DND-41 (cell line): Measurements from ENCODE around the gene C5AR1.
"Not testable (repeated sequence)": the region's sequence is repeated elsewhere in the genome, so short reads cannot be mapped to it uniquely, and the experiment has no call there.

Source experiments
- ATAC-seq: fragments of 200-7000 bp; cut with Tn5 transposase; 3 replicates; pipeline ENCODE4 v1.9.1; 2021; ENCODE audit warnings: low read depth; ENCODE audit not compliant: insufficient read depth
- DNase-seq: peaks from one replicate; pipeline ENCODE4 v3.0.0-alpha.2; 2020
- H2AFZ ChIP-seq: 2 replicates; pipeline ENCODE4 v1.6.0; 2012; ENCODE audit warnings: low read depth, low read length
- H3K27ac ChIP-seq: 2 replicates; pipeline ENCODE4 v1.5.1; 2012; ENCODE audit warnings: low read length, inconsistent platforms
- H3K27me3 ChIP-seq: fragments of 200-600 bp; sonication (generic); 2 replicates; pipeline ENCODE4 v1.6.0; 2012; ENCODE audit warnings: low read length, mild to moderate bottlenecking, inconsistent platforms; ENCODE audit not compliant: insufficient read depth, poor library complexity
- H3K36me3 ChIP-seq: 2 replicates; pipeline ENCODE4 v1.5.1; 2012; ENCODE audit warnings: low read length, inconsistent platforms; ENCODE audit not compliant: insufficient read depth
- H3K4me1 ChIP-seq: 2 replicates; pipeline ENCODE4 v1.5.1; 2012; ENCODE audit warnings: mild to moderate bottlenecking, low read length; ENCODE audit not compliant: insufficient read depth
- H3K4me2 ChIP-seq: 2 replicates; pipeline ENCODE4 v1.6.0; 2012; ENCODE audit warnings: mild to moderate bottlenecking, moderate library complexity, low read length, inconsistent platforms; ENCODE audit not compliant: insufficient read depth
- H3K4me3 ChIP-seq, 2 experiments: fragments of 200-600 bp in 1 of 2; shearing (Covaris generic) in 1 of 2; 2 replicates each; pipeline ENCODE4 v1.5.1; 2012 to 2016; ENCODE audit warnings: inconsistent platforms in 2 of 2, low read length in 2 of 2, mild to moderate bottlenecking in 2 of 2, low read depth in 1 of 2, moderate library complexity in 1 of 2
- H3K79me2 ChIP-seq: 2 replicates; pipeline ENCODE4 v1.6.0; 2012; ENCODE audit warnings: low read length, inconsistent platforms; ENCODE audit not compliant: insufficient read depth
- H3K9ac ChIP-seq: 2 replicates; pipeline ENCODE4 v1.6.0; 2012; ENCODE audit warnings: low read depth, mild to moderate bottlenecking, inconsistent platforms, low read length, moderate library complexity
- H3K9me3 ChIP-seq: 2 replicates; pipeline ENCODE4 v1.5.1; 2012; ENCODE audit warnings: low read length, moderate library complexity, mild to moderate bottlenecking, inconsistent platforms; ENCODE audit not compliant: insufficient read depth, severe bottlenecking
- H4K20me1 ChIP-seq: 2 replicates; pipeline ENCODE4 v1.6.0; 2012; ENCODE audit warnings: low read length; ENCODE audit not compliant: insufficient read depth
- CTCF ChIP-seq: IDR thresholded peaks from 2 replicates; pipeline ENCODE4 v1.5.1; 2012; ENCODE audit warnings: borderline replicate concordance, low read length, moderate library complexity, mild to moderate bottlenecking; ENCODE audit not compliant: poor library complexity, severe bottlenecking; ENCODE audit errors: extremely low read depth
- EZH2 ChIP-seq: IDR thresholded peaks from 3 replicates; pipeline ENCODE4 v1.6.1; 2012; ENCODE audit warnings: borderline replicate concordance, low read depth, mild to moderate bottlenecking, moderate library complexity, low read length, inconsistent platforms; ENCODE audit not compliant: severe bottlenecking

The C5AR1 gene

GRCh38 chr19:47309608-47310007 is at the start of gene C5AR1:
C5AR1 (plus strand) TSS chr19:47309861; CDS start chr19:47309896, 35 bp downstream.
- H3K4me2 ChIP-seq: no peak within 1 kb of the TSS
- no peak for DNase-seq

GRCh38 chr19:47260476-47260875 is 49.2 kb upstream of the C5AR1 start:
- Histone ChIP-seq H3K27ac (no peak overlapping the region), H3K27me3 (no peaks in the 10 kb centered on the region), H3K36me3 (peaks cover 53% of the 10 kb centered on the region), H3K4me3 (no peak overlapping the region), H3K4me2 (no peak overlapping the region), H3K4me1 (peaks cover 26% of the 10 kb centered on the region), H3K9me3 (no peaks in the 10 kb centered on the region), H3K9ac (no peak overlapping the region), H3K79me2 (peaks cover 13% of the 10 kb centered on the region), H4K20me1 (0 out of 2 replicates have a peak, but pooled peaks cover 5% of the 10 kb centered on the region), H2AFZ (no peak overlapping the region)
- DNase-seq: no peak
- no peak for ATAC-seq
- TF ChIP-seq CTCF (no peak), EZH2 (no peak)

More at GRCh38 chr19:47309608-47310007, at the start of gene C5AR1:
- Histone ChIP-seq H3K27me3 (no peaks in the 10 kb centered on the region), H3K9ac (no peak within 1 kb of the TSS), H2AFZ (no peak within 1 kb of the TSS), H3K4me3 (no peak within 1 kb of the TSS), H3K4me1 (0 out of 2 replicates have a peak, but pooled peaks cover 5% of the 10 kb centered on the region), H3K27ac (no peak within 1 kb of the TSS), H3K9me3 (no peaks in the 10 kb centered on the region), H3K36me3 (no peaks in the 10 kb centered on the region), H4K20me1 (no peaks in the 10 kb centered on the region), H3K79me2 (no peaks in the 10 kb centered on the region)
- no peak for ATAC-seq
- TF ChIP-seq CTCF: no peak
- no peak for TF ChIP-seq EZH2

- not testable (repeated sequence) for H3K4me2 ChIP-seq, ATAC-seq
- peaks cover 20% of the 10 kb centered on the region for H3K4me1 ChIP-seq
Observed at GRCh38 chr19:47261946-47262793, 47.5 kb upstream of the C5AR1 start.

GRCh38 chr19:47264629-47265028 is 45.0 kb upstream of the C5AR1 start:
- Histone ChIP-seq H3K4me2 (no peak overlapping the region), H2AFZ (no peak overlapping the region), H3K27ac (no peak overlapping the region), H3K9me3 (no peaks in the 10 kb centered on the region), H3K4me3 (no peak overlapping the region), H3K27me3 (no peaks in the 10 kb centered on the region), H3K79me2 (0 out of 2 replicates have a peak, but pooled peaks cover 4% of the 10 kb centered on the region), H3K9ac (no peak overlapping the region), H3K36me3 (peaks cover 55% of the 10 kb centered on the region), H4K20me1 (no peaks in the 10 kb centered on the region), H3K4me1 (no peaks in the 10 kb centered on the region)
- TF ChIP-seq CTCF (no peak), EZH2 (no peak)
- DNase-seq: no peak
- ATAC-seq: no peak

More at GRCh38 chr19:47261946-47262793, 47.5 kb upstream of the C5AR1 start:
- not testable (repeated sequence) for DNase-seq, H3K4me3 ChIP-seq, H4K20me1 ChIP-seq, H2AFZ ChIP-seq, H3K27me3 ChIP-seq, H3K9me3 ChIP-seq, H3K27ac ChIP-seq, H3K9ac ChIP-seq
- Histone ChIP-seq H3K79me2 (peaks cover 13% of the 10 kb centered on the region), H3K36me3 (peaks cover 62% of the 10 kb centered on the region)
